Keratinocyte (primary cell): ENCODE results near the gene MAGI1. TPM values are rescaled to one million over a fixed set of nuclear protein-coding genes. Genes with fewer than 3 reads are reported as not detected.

Source experiments
- DNase-seq: peaks from one replicate; pipeline ENCODE4 v3.0.0-alpha.2; 2011; ENCODE audit warnings: low read depth, missing footprints, low spot score
- FAIRE-seq: peaks from 2 replicates; lab custom pipeline; 2011; peaks lifted over from hg19 to GRCh38; lab: Jason Lieb, UNC
- H2AFZ ChIP-seq: 2 replicates; pipeline ENCODE4 v1.6.0; 2012; ENCODE audit warnings: low read length, control low read depth, inconsistent platforms; ENCODE audit not compliant: control insufficient read depth
- H3K27ac ChIP-seq: 2 replicates; pipeline ENCODE4 v1.5.1; 2011; ENCODE audit warnings: low read length; ENCODE audit not compliant: control insufficient read depth, insufficient read depth
- H3K27me3 ChIP-seq: 3 replicates; pipeline ENCODE4 v1.6.0; 2011; ENCODE audit warnings: low read length; ENCODE audit not compliant: control insufficient read depth, insufficient read depth; ENCODE audit errors: extremely low read depth
- H3K36me3 ChIP-seq, 2 experiments: 2 replicates in 1 of 2; 3 replicates in 1 of 2; pipeline ENCODE4 v1.5.1; 2011; ENCODE audit warnings: low read length in 2 of 2, mild to moderate bottlenecking in 1 of 2; ENCODE audit not compliant: control insufficient read depth in 2 of 2, insufficient read depth in 2 of 2; ENCODE audit errors: extremely low read depth in 1 of 2
- H3K4me1 ChIP-seq: 3 replicates; pipeline ENCODE4 v1.5.1; 2011; ENCODE audit warnings: low read length; ENCODE audit not compliant: control insufficient read depth, insufficient read depth; ENCODE audit errors: extremely low read depth
- H3K4me2 ChIP-seq: 3 replicates; pipeline ENCODE4 v1.6.0; 2011; ENCODE audit warnings: low read depth, low read length; ENCODE audit not compliant: control insufficient read depth, insufficient read depth; ENCODE audit errors: extremely low read depth
- H3K4me3 ChIP-seq, 3 experiments: fragments of 200-600 bp in 1 of 3; sonication (generic) in 1 of 3; 2 replicates in 2 of 3; 3 replicates in 1 of 3; pipeline ENCODE4 v1.5.1; 2011 to 2016; ENCODE audit warnings: low read length in 3 of 3, mild to moderate bottlenecking in 3 of 3, control low read depth in 2 of 3, inconsistent platforms in 1 of 3, low read depth in 1 of 3, mixed read lengths in 1 of 3, mixed run types in 1 of 3, moderate library complexity in 1 of 3; ENCODE audit not compliant: control insufficient read depth in 2 of 3, insufficient read depth in 2 of 3; ENCODE audit errors: extremely low read depth in 1 of 3
- H3K79me2 ChIP-seq: 2 replicates; pipeline ENCODE4 v1.6.0; 2012; ENCODE audit warnings: low read length; ENCODE audit not compliant: control insufficient read depth, insufficient read depth
- H3K9ac ChIP-seq: 3 replicates; pipeline ENCODE4 v1.6.0; 2011; ENCODE audit warnings: low read length; ENCODE audit not compliant: control insufficient read depth, insufficient read depth; ENCODE audit errors: extremely low read depth
- H3K9me1 ChIP-seq: 3 replicates; pipeline ENCODE4 v1.6.0; 2011; ENCODE audit warnings: low read length; ENCODE audit not compliant: control insufficient read depth, insufficient read depth; ENCODE audit errors: extremely low read depth
- H3K9me3 ChIP-seq: 2 replicates; pipeline ENCODE4 v1.5.1; 2012; ENCODE audit warnings: low read depth, low read length; ENCODE audit not compliant: control insufficient read depth
- H4K20me1 ChIP-seq: 3 replicates; pipeline ENCODE4 v1.6.0; 2011; ENCODE audit warnings: low read length; ENCODE audit not compliant: control insufficient read depth, insufficient read depth; ENCODE audit errors: extremely low read depth
- EZH2 ChIP-seq: IDR thresholded peaks from one replicate; pipeline ENCODE4 v1.6.1; 2012; ENCODE audit warnings: inconsistent platforms, mild to moderate bottlenecking, low read length, moderate library complexity
- dilution Hi-C: fragments of 300-500 bp; cut with MboI; formaldehyde crosslinking; loops from one replicate; pipeline ENCODE4 v1.7.0; 2020; ENCODE audit warnings: low sequenced_read_pairs; ENCODE audit not compliant: extremely low pct_ligation_motif_present
- polyA plus RNA-seq, 5 experiments: library from polyadenylated mRNA; depleted of rRNA in 3 of 5; stranded (reverse) in 3 of 5; stranded (forward) in 1 of 5; unstranded in 1 of 5; fragments of >200 nt; gene quantifications; 1 replicate in 1 of 5; 2 replicates in 3 of 5; 3 replicates in 1 of 5; pipeline versions ENCODE4 v1.2.1 to v1.2.3, GENCODE V29; 2011 to 2012; ENCODE audit warnings: missing spikeins in 2 of 5, low read depth in 1 of 5, low replicate concordance in 1 of 5
- TF ChIP-seq, protein P1 (sequence below), 3 experiments: IDR thresholded peaks in 1 of 3; conservative IDR thresholded peaks in 1 of 3; optimal IDR thresholded peaks in 1 of 3; 2 replicates in 2 of 3; 3 replicates in 1 of 3; pipeline versions ENCODE3 to v1.5.1; 2011; ENCODE audit warnings: low read length in 3 of 3, mild to moderate bottlenecking in 3 of 3, moderate library complexity in 2 of 3, control low read depth in 1 of 3, inconsistent platforms in 1 of 3; ENCODE audit not compliant: insufficient read depth in 2 of 3; ENCODE audit errors: extremely low read depth in 1 of 3

Gene MAGI1
- polyA plus RNA-seq, 1 donor (not counting 4 experiments of a cell fraction or from before 2014, with no cell fraction given), result 10.9 TPM

DNA sequence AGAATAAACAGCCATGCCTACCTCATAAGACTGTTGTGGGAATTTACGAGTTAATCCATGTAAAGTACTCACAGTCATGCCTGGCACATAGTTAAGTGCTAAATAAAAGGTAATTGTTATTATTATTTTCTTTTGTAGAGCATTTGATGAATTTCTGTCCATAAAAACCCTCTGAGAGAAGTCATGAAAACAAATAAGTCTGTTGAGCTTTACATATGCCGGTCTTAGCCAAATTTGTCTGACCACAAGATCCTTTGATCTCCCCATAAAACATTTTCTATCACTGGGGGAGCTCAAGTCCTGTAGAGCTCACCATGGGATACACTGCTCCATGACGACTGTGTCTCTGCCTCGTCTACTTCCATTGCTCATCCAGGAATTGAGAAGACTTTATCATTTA is 114.0 kb downstream of the MAGI1 start:
- Histone ChIP-seq H3K27ac (no peak overlapping the region), H3K4me1 (peaks cover 4% of the 10 kb centered on the region), H3K4me2 (no peak overlapping the region), H3K27me3 (no peaks in the 10 kb centered on the region), H3K9me3 (no peaks in the 10 kb centered on the region), H3K36me3 (no peaks in the 10 kb centered on the region), H3K4me3 (no peak overlapping the region), H3K79me2 (no peaks in the 10 kb centered on the region), H3K9ac (no peak overlapping the region), H4K20me1 (no peaks in the 10 kb centered on the region), H2AFZ (no peak overlapping the region), H3K9me1 (no peaks in the 10 kb centered on the region)
- no peak for FAIRE-seq
- TF ChIP-seq, protein P1, sequence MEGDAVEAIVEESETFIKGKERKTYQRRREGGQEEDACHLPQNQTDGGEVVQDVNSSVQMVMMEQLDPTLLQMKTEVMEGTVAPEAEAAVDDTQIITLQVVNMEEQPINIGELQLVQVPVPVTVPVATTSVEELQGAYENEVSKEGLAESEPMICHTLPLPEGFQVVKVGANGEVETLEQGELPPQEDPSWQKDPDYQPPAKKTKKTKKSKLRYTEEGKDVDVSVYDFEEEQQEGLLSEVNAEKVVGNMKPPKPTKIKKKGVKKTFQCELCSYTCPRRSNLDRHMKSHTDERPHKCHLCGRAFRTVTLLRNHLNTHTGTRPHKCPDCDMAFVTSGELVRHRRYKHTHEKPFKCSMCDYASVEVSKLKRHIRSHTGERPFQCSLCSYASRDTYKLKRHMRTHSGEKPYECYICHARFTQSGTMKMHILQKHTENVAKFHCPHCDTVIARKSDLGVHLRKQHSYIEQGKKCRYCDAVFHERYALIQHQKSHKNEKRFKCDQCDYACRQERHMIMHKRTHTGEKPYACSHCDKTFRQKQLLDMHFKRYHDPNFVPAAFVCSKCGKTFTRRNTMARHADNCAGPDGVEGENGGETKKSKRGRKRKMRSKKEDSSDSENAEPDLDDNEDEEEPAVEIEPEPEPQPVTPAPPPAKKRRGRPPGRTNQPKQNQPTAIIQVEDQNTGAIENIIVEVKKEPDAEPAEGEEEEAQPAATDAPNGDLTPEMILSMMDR (optimal IDR thresholded peaks at IDR 0.05 in 1 of 3, IDR thresholded peaks at IDR 0.05 in 1 of 3, conservative IDR thresholded peaks at IDR 0.05 in 1 of 3; ENCODE audit: extremely low read depth in 1 of 3, insufficient read depth in 2 of 3, low read length in 3 of 3), result no peak
- TF ChIP-seq EZH2, result no peak
- no peak for DNase-seq
- dilution Hi-C loops, result no loop called here

DNA sequence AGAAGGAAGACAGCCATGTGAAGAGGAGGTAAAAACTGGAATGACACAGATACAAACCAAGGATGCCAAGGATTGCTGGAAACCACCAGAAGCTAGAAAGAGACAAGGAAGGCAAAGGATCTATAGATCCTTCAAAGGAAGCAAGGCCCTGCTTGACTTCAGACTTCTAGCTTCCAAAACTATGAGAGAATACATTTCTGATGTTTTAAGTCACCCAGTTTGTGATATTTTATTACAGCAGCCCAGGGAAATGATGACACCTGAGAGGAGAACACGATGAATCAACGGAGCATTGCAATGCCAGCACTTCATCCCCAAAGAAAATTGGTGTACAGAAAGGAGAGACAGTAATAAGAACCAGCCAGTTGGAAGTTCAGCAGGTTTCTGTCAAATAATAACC is 116.3 kb downstream of the MAGI1 start:
- dilution Hi-C loops, result no loop called here
- no peak for FAIRE-seq
- TF ChIP-seq, protein P1 (optimal IDR thresholded peaks at IDR 0.05 in 1 of 3, IDR thresholded peaks at IDR 0.05 in 1 of 3, conservative IDR thresholded peaks at IDR 0.05 in 1 of 3; ENCODE audit: extremely low read depth in 1 of 3, insufficient read depth in 2 of 3, low read length in 3 of 3), result no peak
- TF ChIP-seq EZH2, result no peak

More for the DNA sequence above, 116.3 kb downstream of the MAGI1 start:
- H3K4me3 ChIP-seq, result no peak overlapping the region
- H3K36me3 ChIP-seq, result no peaks in the 10 kb centered on the region
- H3K4me1 ChIP-seq, result peaks cover 3% of the 10 kb centered on the region
- no peak for DNase-seq
- H3K27me3 ChIP-seq, result no peaks in the 10 kb centered on the region
- H3K27ac ChIP-seq, result no peak overlapping the region
- no peak overlapping the region for H2AFZ ChIP-seq
- no peaks in the 10 kb centered on the region for H4K20me1 ChIP-seq
- no peaks in the 10 kb centered on the region for H3K9me3 ChIP-seq
- H3K4me2 ChIP-seq, result no peak overlapping the region
- H3K9ac ChIP-seq, result no peak overlapping the region
- no peaks in the 10 kb centered on the region for H3K79me2 ChIP-seq
- H3K9me1 ChIP-seq, result no peaks in the 10 kb centered on the region
